WTC11 (cell line): ENCODE measurements around the gene CMYA5. TPM values are rescaled to one million over a fixed set of nuclear protein-coding genes. Genes with fewer than 3 reads are reported as not detected.

Experiments used
- ATAC-seq: fragments of 200-7000 bp; cut with Tn5 transposase; 2 replicates; pipeline ENCODE4 v1.10.0; 2021; ENCODE audit warnings: mild to moderate bottlenecking, moderate library complexity
- CTCF ChIA-PET: fragments of 300-600 bp; sonication (Branson Sonifier 250); formaldehyde crosslinking; loops from one replicate; lab custom pipeline; 2021; ENCODE audit warnings: antibody characterized with exemption; lab: Charles Lee
- POLR2A ChIA-PET: fragments of 350-600 bp; sonication (Branson Sonifier 250); formaldehyde crosslinking; loops from one replicate; lab custom pipeline; 2021; ENCODE audit warnings: antibody characterized with exemption; lab: Charles Lee
- DNase-seq: peaks from one replicate; pipeline ENCODE4 v3.0.0; 2021; ENCODE audit warnings: low spot score
- H3K27ac Mint-ChIP-seq: 2 replicates; pipeline ENCODE4 v1.8.0; 2021; ENCODE audit warnings: mixed read lengths
- H3K27me3 Mint-ChIP-seq: 2 replicates; pipeline ENCODE4 v1.8.0; 2021; ENCODE audit warnings: low read depth, mild to moderate bottlenecking, moderate library complexity, mixed read lengths
- H3K36me3 Mint-ChIP-seq: 2 replicates; pipeline ENCODE4 v1.8.0; 2021; ENCODE audit warnings: mixed read lengths
- H3K4me1 Mint-ChIP-seq: 2 replicates; pipeline ENCODE4 v1.8.0; 2022; ENCODE audit warnings: mixed read lengths
- H3K4me3 Mint-ChIP-seq: 2 replicates; pipeline ENCODE4 v1.8.0; 2021; ENCODE audit warnings: mild to moderate bottlenecking, moderate library complexity, mixed read lengths
- H3K9me3 Mint-ChIP-seq: 2 replicates; pipeline ENCODE4 v1.8.0; 2021; ENCODE audit warnings: mixed read lengths
- ATF1 ChIP-seq: sonication (generic); formaldehyde crosslinking; IDR thresholded peaks from 2 replicates; pipeline ENCODE4 v1.8.1; 2023; ENCODE audit warnings: mild to moderate bottlenecking, moderate library complexity, missing genetic modification reagents
- CREB1 ChIP-seq: sonication (generic); formaldehyde crosslinking; IDR thresholded peaks from 2 replicates; pipeline ENCODE4 v1.8.0; 2023; ENCODE audit warnings: mild to moderate bottlenecking, missing genetic modification reagents
- FOXP1 ChIP-seq: sonication (generic); formaldehyde crosslinking; IDR thresholded peaks from 2 replicates; pipeline ENCODE4 v1.8.0; 2022; ENCODE audit warnings: missing genetic modification reagents, mild to moderate bottlenecking, moderate library complexity, borderline replicate concordance
- GRHL2 ChIP-seq: fragments of 250-450 bp; sonication (Bioruptor Pico); IDR thresholded peaks from 2 replicates; pipeline ENCODE4 v1.8.0; 2022; ENCODE audit warnings: mild to moderate bottlenecking, moderate library complexity; ENCODE audit not compliant: insufficient replicate concordance, severe bottlenecking
- JAZF1 ChIP-seq: fragments of 250-450 bp; sonication (Bioruptor Pico); IDR thresholded peaks from 2 replicates; pipeline ENCODE4 v1.9.0; 2021; ENCODE audit warnings: moderate library complexity, mild to moderate bottlenecking, inconsistent platforms
- MXD4 ChIP-seq: fragments of 250-450 bp; sonication (Bioruptor Pico); IDR thresholded peaks from 2 replicates; pipeline ENCODE4 v1.8.0; 2021; ENCODE audit warnings: mild to moderate bottlenecking, moderate library complexity, borderline replicate concordance
- NFE2L1 ChIP-seq: sonication (generic); formaldehyde crosslinking; IDR thresholded peaks from 2 replicates; pipeline ENCODE4 v1.8.1; 2023; ENCODE audit warnings: missing genetic modification reagents
- SOX15 ChIP-seq: fragments of 250-450 bp; sonication (Bioruptor Pico); IDR thresholded peaks from 2 replicates; pipeline ENCODE4 v1.9.0; 2021; ENCODE audit warnings: mild to moderate bottlenecking
- ZNF121 ChIP-seq: sonication (generic); formaldehyde crosslinking; IDR thresholded peaks from 2 replicates; pipeline ENCODE4 v1.8.0; 2023; ENCODE audit warnings: missing genetic modification reagents
- ZNF232 ChIP-seq: sonication (generic); formaldehyde crosslinking; IDR thresholded peaks from 2 replicates; pipeline ENCODE4 v1.8.0; 2022; ENCODE audit warnings: mild to moderate bottlenecking, missing genetic modification reagents
- ZNF263 ChIP-seq: sonication (generic); formaldehyde crosslinking; IDR thresholded peaks from 2 replicates; pipeline ENCODE4 v1.8.1; 2022; ENCODE audit warnings: low read depth, mild to moderate bottlenecking, moderate library complexity, missing genetic modification reagents
- ZNF317 ChIP-seq: sonication (generic); formaldehyde crosslinking; IDR thresholded peaks from 2 replicates; pipeline ENCODE4 v1.8.1; 2023; ENCODE audit warnings: low read depth, mild to moderate bottlenecking, moderate library complexity, missing genetic modification reagents, borderline replicate concordance
- ZNF396 ChIP-seq: fragments of 250-450 bp; sonication (Bioruptor Pico); IDR thresholded peaks from 2 replicates; pipeline ENCODE4 v1.8.0; 2021; ENCODE audit warnings: mild to moderate bottlenecking, moderate library complexity, borderline replicate concordance
- total RNA-seq: library from RNA; stranded (reverse); gene quantifications from 3 replicates; pipeline ENCODE4 v1.2.3, GENCODE V29; 2021
- TF ChIP-seq, protein P1 (sequence below): fragments of 250-450 bp; sonication (Bioruptor Pico); IDR thresholded peaks from 2 replicates; pipeline ENCODE4 v1.9.0; 2021; ENCODE audit warnings: mild to moderate bottlenecking
- TF ChIP-seq, protein P2 (sequence below): fragments of 250-450 bp; sonication (Bioruptor Pico); IDR thresholded peaks from 2 replicates; pipeline ENCODE4 v1.8.0; 2021; ENCODE audit warnings: mild to moderate bottlenecking
- TF ChIP-seq, protein P3 (sequence below): sonication (generic); formaldehyde crosslinking; IDR thresholded peaks from 2 replicates; pipeline ENCODE4 v1.8.1; 2023; ENCODE audit warnings: mild to moderate bottlenecking, moderate library complexity, missing genetic modification reagents
- TF ChIP-seq, protein P4 (sequence below): sonication (generic); formaldehyde crosslinking; IDR thresholded peaks from 2 replicates; pipeline ENCODE4 v1.8.1; 2023; ENCODE audit warnings: mild to moderate bottlenecking, missing genetic modification reagents, moderate library complexity
- TF ChIP-seq, protein P5 (sequence below): sonication (generic); formaldehyde crosslinking; conservative IDR thresholded peaks from 2 replicates; pipeline ENCODE4 v1.8.1; 2022; ENCODE audit warnings: mild to moderate bottlenecking, missing genetic modification reagents

CMYA5 gene
- total RNA-seq, 1 experiment from 2014 or later = 1.2 TPM

DNA sequence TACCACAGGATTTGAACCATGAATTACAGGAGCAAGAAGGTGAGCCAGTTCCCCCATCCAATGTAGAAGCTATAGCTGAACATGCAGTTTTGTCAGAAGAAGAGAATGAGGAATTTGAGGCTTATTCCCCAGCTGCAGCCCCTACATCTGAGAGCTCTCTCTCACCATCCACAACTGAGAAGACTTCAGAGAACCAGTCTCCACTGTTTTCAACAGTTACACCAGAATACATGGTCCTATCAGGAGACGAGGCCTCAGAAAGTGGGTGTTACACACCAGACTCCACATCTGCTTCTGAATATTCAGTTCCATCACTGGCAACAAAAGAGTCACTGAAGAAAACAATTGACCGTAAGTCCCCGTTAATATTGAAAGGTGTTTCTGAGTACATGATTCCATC is 40.9 kb downstream of the CMYA5 start:
- no peaks in the 10 kb centered on the region for H3K36me3 Mint-ChIP-seq
- peaks cover 12% of the 10 kb centered on the region for H3K9me3 Mint-ChIP-seq
- no peak for TF ChIP-seq CREB1 (CRISPR knock-in tag)
- H3K27ac Mint-ChIP-seq = no peak overlapping the region
- peaks cover 27% of the 10 kb centered on the region for H3K27me3 Mint-ChIP-seq
- ChIA-PET POLR2A (no interaction called here), CTCF (no interaction called here)
- no peak for ATAC-seq
- H3K4me3 Mint-ChIP-seq = no peak overlapping the region
- H3K4me1 Mint-ChIP-seq = no peaks in the 10 kb centered on the region
- no peak for DNase-seq

DNA sequence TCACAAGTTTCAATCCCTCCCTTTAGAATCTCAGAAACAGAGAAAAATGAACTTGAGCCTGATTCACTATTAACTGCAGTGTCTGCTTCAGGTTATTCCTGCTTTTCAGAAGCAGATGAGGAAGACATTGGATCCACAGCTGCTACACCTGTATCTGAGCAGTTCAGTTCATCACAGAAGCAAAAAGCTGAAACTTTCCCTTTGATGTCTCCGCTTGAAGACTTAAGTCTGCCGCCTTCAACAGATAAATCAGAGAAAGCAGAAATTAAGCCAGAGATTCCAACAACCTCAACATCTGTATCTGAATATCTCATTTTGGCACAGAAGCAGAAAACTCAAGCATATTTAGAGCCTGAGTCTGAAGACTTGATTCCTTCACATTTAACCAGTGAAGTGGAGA is 42.1 kb downstream of the CMYA5 start:
- POLR2A ChIA-PET = no interaction called here
- no peak overlapping the region for H3K27ac Mint-ChIP-seq
- DNase-seq (no peak), ATAC-seq (no peak)
- no peaks in the 10 kb centered on the region for H3K36me3 Mint-ChIP-seq
- H3K4me3 Mint-ChIP-seq = no peak overlapping the region
- H3K4me1 Mint-ChIP-seq = no peaks in the 10 kb centered on the region
- CTCF ChIA-PET = interaction anchor here (0.9 kb wide), 1 partner anchor 42 kb away, joined by 4 read pairs; no protein-coding TSS in a partner anchor
- H3K9me3 Mint-ChIP-seq = peaks cover 17% of the 10 kb centered on the region
- peaks cover 38% of the 10 kb centered on the region for H3K27me3 Mint-ChIP-seq
- TF ChIP-seq ZNF263 = no peak
- no peak for TF ChIP-seq FOXP1 (CRISPR knock-in tag)
- TF ChIP-seq MXD4 = no peak
- no peak for TF ChIP-seq SOX15 (CRISPR knock-in tag)
- no peak for TF ChIP-seq NFE2L1 (CRISPR knock-in tag)
- no peak for TF ChIP-seq JAZF1
- TF ChIP-seq, protein P1, sequence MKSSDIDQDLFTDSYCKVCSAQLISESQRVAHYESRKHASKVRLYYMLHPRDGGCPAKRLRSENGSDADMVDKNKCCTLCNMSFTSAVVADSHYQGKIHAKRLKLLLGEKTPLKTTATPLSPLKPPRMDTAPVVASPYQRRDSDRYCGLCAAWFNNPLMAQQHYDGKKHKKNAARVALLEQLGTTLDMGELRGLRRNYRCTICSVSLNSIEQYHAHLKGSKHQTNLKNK (CRISPR knock-in tag) = no peak
- TF ChIP-seq, protein P2, sequence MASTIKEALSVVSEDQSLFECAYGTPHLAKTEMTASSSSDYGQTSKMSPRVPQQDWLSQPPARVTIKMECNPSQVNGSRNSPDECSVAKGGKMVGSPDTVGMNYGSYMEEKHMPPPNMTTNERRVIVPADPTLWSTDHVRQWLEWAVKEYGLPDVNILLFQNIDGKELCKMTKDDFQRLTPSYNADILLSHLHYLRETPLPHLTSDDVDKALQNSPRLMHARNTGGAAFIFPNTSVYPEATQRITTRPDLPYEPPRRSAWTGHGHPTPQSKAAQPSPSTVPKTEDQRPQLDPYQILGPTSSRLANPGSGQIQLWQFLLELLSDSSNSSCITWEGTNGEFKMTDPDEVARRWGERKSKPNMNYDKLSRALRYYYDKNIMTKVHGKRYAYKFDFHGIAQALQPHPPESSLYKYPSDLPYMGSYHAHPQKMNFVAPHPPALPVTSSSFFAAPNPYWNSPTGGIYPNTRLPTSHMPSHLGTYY = no peak
- no peak for TF ChIP-seq ZNF396 (CRISPR knock-in tag)
- TF ChIP-seq ZNF232 = no peak
- no peak for TF ChIP-seq ATF1
- no peak for TF ChIP-seq ZNF317 (CRISPR knock-in tag)
- TF ChIP-seq, protein P3, sequence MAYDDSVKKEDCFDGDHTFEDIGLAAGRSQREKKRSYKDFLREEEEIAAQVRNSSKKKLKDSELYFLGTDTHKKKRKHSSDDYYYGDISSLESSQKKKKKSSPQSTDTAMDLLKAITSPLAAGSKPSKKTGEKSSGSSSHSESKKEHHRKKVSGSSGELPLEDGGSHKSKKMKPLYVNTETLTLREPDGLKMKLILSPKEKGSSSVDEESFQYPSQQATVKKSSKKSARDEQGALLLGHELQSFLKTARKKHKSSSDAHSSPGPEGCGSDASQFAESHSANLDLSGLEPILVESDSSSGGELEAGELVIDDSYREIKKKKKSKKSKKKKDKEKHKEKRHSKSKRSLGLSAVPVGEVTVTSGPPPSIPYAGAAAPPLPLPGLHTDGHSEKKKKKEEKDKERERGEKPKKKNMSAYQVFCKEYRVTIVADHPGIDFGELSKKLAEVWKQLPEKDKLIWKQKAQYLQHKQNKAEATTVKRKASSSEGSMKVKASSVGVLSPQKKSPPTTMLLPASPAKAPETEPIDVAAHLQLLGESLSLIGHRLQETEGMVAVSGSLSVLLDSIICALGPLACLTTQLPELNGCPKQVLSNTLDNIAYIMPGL (CRISPR knock-in tag) = no peak
- TF ChIP-seq, protein P4, sequence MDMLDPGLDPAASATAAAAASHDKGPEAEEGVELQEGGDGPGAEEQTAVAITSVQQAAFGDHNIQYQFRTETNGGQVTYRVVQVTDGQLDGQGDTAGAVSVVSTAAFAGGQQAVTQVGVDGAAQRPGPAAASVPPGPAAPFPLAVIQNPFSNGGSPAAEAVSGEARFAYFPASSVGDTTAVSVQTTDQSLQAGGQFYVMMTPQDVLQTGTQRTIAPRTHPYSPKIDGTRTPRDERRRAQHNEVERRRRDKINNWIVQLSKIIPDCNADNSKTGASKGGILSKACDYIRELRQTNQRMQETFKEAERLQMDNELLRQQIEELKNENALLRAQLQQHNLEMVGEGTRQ (CRISPR knock-in tag) = no peak
- TF ChIP-seq, protein P5, sequence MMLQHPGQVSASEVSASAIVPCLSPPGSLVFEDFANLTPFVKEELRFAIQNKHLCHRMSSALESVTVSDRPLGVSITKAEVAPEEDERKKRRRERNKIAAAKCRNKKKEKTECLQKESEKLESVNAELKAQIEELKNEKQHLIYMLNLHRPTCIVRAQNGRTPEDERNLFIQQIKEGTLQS (CRISPR knock-in tag) = no peak
- TF ChIP-seq ZNF121 (CRISPR knock-in tag) = no peak
- TF ChIP-seq, all 79 proteins: peak for 0

DNA sequence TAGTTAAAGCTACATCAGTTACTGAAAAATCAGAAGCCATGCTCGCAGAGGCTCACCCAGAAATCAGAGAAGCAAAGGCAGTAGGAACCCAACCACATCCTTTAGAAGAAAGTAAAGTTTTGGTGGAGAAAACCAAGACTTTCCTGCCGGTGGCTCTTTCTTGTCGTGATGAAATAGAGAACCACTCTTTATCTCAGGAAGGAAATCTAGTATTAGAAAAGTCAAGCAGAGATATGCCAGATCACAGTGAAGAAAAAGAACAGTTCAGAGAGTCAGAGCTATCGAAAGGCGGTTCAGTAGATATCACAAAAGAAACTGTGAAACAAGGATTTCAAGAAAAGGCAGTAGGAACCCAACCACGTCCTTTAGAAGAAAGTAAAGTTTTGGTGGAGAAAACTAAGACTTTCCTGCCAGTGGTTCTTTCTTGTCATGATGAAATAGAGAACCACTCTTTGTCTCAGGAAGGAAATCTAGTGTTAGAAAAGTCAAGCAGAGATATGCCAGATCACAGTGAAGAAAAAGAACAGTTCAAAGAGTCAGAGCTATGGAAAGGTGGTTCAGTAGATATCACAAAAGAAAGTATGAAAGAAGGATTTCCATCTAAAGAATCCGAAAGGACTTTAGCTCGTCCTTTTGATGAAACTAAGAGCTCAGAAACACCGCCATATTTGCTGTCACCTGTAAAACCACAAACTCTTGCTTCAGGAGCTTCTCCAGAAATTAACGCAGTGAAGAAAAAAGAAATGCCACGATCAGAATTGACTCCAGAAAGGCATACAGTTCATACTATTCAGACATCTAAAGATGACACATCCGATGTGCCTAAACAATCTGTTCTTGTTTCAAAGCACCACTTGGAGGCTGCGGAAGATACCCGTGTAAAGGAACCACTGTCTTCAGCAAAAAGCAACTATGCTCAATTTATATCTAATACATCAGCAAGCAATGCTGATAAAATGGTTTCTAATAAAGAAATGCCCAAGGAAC is 47.2 kb downstream of the CMYA5 start:
- DNase-seq (no peak), ATAC-seq (no peak)
- no peaks in the 10 kb centered on the region for H3K4me1 Mint-ChIP-seq
- no peak overlapping the region for H3K4me3 Mint-ChIP-seq
- H3K36me3 Mint-ChIP-seq = no peaks in the 10 kb centered on the region
- H3K9me3 Mint-ChIP-seq = peaks cover 31% of the 10 kb centered on the region
- no peak overlapping the region for H3K27ac Mint-ChIP-seq
- TF ChIP-seq GRHL2 (CRISPR knock-in tag) = no peak
- CTCF ChIA-PET = no interaction called here
- POLR2A ChIA-PET = no interaction called here
- H3K27me3 Mint-ChIP-seq = peaks cover 33% of the 10 kb centered on the region
